Body of pancreas (tissue), 4 donors: Measurements from ENCODE around the gene FASTKD1.

Experiments used
- POLR2A ChIP-seq, 3 donors: fragments of 450-650 bp; IDR thresholded peaks; one replicate each; pipeline ENCODE4 v1.6.1; 2016; ENCODE audit warnings: antibody characterized with exemption in 3 of 3, mild to moderate bottlenecking in 2 of 3
- TF ChIP-seq, protein P1 (sequence below), 7 experiments: fragments of 450-650 bp in 4 of 7; fragments of 200-600 bp in 3 of 7; sonication (generic) in 3 of 7; IDR thresholded peaks; one replicate each; pipeline ENCODE4 v1.5.1; 2016 to 2019; ENCODE audit warnings: antibody characterized with exemption in 7 of 7

DNA sequence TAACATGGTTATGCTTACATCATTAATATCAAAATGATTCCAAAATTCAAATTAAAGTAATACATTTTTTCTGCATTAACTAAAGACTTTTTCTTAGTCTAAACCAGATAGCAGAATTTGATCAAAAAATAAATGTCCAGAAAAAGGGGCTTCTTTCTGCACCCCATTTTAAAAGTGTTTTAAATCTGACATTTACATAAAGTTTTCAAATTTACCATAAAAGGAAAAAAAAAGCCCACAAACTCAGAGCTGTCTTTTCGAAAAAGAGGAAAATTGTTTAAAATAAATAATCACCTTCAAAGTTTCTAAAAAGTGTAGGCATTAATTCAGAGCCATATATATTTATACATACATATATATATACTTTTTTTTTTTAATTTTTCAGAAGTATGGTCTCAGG is 1.5 kb downstream of the FASTKD1 start:
- TF ChIP-seq, protein P1, sequence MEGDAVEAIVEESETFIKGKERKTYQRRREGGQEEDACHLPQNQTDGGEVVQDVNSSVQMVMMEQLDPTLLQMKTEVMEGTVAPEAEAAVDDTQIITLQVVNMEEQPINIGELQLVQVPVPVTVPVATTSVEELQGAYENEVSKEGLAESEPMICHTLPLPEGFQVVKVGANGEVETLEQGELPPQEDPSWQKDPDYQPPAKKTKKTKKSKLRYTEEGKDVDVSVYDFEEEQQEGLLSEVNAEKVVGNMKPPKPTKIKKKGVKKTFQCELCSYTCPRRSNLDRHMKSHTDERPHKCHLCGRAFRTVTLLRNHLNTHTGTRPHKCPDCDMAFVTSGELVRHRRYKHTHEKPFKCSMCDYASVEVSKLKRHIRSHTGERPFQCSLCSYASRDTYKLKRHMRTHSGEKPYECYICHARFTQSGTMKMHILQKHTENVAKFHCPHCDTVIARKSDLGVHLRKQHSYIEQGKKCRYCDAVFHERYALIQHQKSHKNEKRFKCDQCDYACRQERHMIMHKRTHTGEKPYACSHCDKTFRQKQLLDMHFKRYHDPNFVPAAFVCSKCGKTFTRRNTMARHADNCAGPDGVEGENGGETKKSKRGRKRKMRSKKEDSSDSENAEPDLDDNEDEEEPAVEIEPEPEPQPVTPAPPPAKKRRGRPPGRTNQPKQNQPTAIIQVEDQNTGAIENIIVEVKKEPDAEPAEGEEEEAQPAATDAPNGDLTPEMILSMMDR (IDR thresholded peaks at IDR 0.05) = no peak
- no peak for TF ChIP-seq POLR2A (IDR thresholded peaks at IDR 0.05)
